DOHH2 (cell line): Measurements from ENCODE around the gene LUC7L2.

Source experiments
- H3F3A ChIP-seq: fragments of 200-600 bp; sonication (generic), shearing (Covaris generic); 2 replicates; pipeline ENCODE4 v1.6.0; 2016; ENCODE audit warnings: antibody characterized with exemption, mild to moderate bottlenecking; ENCODE audit not compliant: control insufficient read depth, insufficient read depth
- H3K27ac ChIP-seq: fragments of 200-600 bp; sonication (generic); 2 replicates; pipeline ENCODE4 v1.5.1; 2014; ENCODE audit warnings: low read depth, mild to moderate bottlenecking, low read length, moderate library complexity
- H3K27me3 ChIP-seq: fragments of 200-600 bp; sonication (generic); 2 replicates; pipeline ENCODE4 v1.6.1; 2014; ENCODE audit warnings: mild to moderate bottlenecking, low read length, mixed read lengths; ENCODE audit not compliant: control insufficient read depth
- H3K36me3 ChIP-seq: fragments of 200-600 bp; sonication (generic); 2 replicates; pipeline ENCODE4 v1.6.1; 2014; ENCODE audit warnings: mild to moderate bottlenecking, low read length, moderate library complexity, mixed read lengths; ENCODE audit not compliant: control insufficient read depth
- H3K4me1 ChIP-seq: fragments of 200-600 bp; sonication (generic); 2 replicates; pipeline ENCODE4 v1.6.1; 2014; ENCODE audit warnings: mild to moderate bottlenecking, low read length, mixed read lengths; ENCODE audit not compliant: control insufficient read depth
- H3K4me2 ChIP-seq: fragments of 200-600 bp; sonication (generic); 2 replicates; pipeline ENCODE4 v1.6.0; 2014; ENCODE audit warnings: mild to moderate bottlenecking, low read length, moderate library complexity
- H3K4me3 ChIP-seq: fragments of 200-600 bp; sonication (generic); 2 replicates; pipeline ENCODE4 v1.5.1; 2014; ENCODE audit warnings: mild to moderate bottlenecking, low read length, mixed read lengths
- H3K79me2 ChIP-seq: fragments of 200-600 bp; sonication (generic); 2 replicates; pipeline ENCODE4 v1.6.1; 2014; ENCODE audit warnings: mild to moderate bottlenecking, low read length, mixed read lengths; ENCODE audit not compliant: control insufficient read depth
- H3K9me2 ChIP-seq: fragments of 200-600 bp; sonication (generic); replicated peaks from 2 replicates; pipeline ENCODE4 v1.6.1; 2014; ENCODE audit warnings: mild to moderate bottlenecking, low read length, mixed read lengths; ENCODE audit not compliant: control insufficient read depth
- H3K9me3 ChIP-seq: fragments of 200-600 bp; sonication (generic); 2 replicates; pipeline ENCODE4 v1.6.1; 2014; ENCODE audit warnings: antibody characterized with exemption, low read length, mixed read lengths; ENCODE audit not compliant: control insufficient read depth, insufficient read depth
- H4K20me1 ChIP-seq: fragments of 200-600 bp; sonication (generic); 2 replicates; pipeline ENCODE4 v1.6.0; 2014; ENCODE audit warnings: low read depth, mild to moderate bottlenecking, antibody characterized with exemption, low read length, moderate library complexity; ENCODE audit not compliant: control insufficient read depth, insufficient read depth
- EZH2phosphoT487 ChIP-seq: fragments of 200-600 bp; sonication (generic); IDR thresholded peaks from 2 replicates; pipeline ENCODE4 v1.6.1; 2017; ENCODE audit warnings: borderline replicate concordance, mild to moderate bottlenecking, antibody characterized with exemption, low read length, moderate library complexity, mixed read lengths
- TF ChIP-seq, protein P1 (sequence below): fragments of 200-600 bp; sonication (generic); IDR thresholded peaks from one replicate; pipeline ENCODE4 v1.5.1; 2014; ENCODE audit warnings: antibody characterized with exemption, mild to moderate bottlenecking, low read depth, low read length; ENCODE audit not compliant: poor library complexity, severe bottlenecking

The LUC7L2 gene

GRCh38 chr7:139382439-139382838, 22.7 kb downstream of the LUC7L2 start:
- Histone ChIP-seq H3K27ac (no peak overlapping the region), H3F3A (peaks cover 3% of the 10 kb centered on the region; the same call in 1 of the 2 replicates), H3K9me2 (no peaks in the 10 kb centered on the region), H3K4me3 (no peak overlapping the region), H3K9me3 (no peaks in the 10 kb centered on the region), H3K27me3 (no peaks in the 10 kb centered on the region), H3K36me3 (peaks cover 77% of the 10 kb centered on the region), H3K4me2 (no peak overlapping the region), H3K79me2 (peaks cover 82% of the 10 kb centered on the region), H4K20me1 (peaks cover 10% of the 10 kb centered on the region; the same call in 1 of the 2 replicates), H3K4me1 (no peaks in the 10 kb centered on the region)
- TF ChIP-seq, protein P1, sequence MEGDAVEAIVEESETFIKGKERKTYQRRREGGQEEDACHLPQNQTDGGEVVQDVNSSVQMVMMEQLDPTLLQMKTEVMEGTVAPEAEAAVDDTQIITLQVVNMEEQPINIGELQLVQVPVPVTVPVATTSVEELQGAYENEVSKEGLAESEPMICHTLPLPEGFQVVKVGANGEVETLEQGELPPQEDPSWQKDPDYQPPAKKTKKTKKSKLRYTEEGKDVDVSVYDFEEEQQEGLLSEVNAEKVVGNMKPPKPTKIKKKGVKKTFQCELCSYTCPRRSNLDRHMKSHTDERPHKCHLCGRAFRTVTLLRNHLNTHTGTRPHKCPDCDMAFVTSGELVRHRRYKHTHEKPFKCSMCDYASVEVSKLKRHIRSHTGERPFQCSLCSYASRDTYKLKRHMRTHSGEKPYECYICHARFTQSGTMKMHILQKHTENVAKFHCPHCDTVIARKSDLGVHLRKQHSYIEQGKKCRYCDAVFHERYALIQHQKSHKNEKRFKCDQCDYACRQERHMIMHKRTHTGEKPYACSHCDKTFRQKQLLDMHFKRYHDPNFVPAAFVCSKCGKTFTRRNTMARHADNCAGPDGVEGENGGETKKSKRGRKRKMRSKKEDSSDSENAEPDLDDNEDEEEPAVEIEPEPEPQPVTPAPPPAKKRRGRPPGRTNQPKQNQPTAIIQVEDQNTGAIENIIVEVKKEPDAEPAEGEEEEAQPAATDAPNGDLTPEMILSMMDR: no peak
- TF ChIP-seq EZH2phosphoT487: no peak

DNA sequence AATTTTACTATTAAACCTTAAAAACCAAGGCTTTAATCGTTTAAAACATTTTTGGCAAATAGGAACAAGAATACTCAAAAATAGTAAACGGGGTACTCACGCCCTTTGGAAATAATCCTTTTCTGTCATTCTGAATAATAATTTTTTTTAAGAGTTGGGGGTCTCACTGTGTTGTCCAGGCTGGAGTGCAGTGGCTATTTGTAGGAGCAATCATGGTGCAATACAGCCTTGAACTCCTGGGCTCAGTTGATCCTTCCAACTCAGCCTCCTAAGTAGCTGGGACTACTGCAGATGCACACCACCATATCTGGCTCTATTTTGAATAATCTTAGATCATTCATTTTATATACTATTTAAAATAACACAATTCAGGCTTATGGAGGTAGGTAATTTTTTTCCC, 24.9 kb downstream of the LUC7L2 start:
- Histone ChIP-seq H3K36me3 (peaks cover 79% of the 10 kb centered on the region), H3K4me1 (no peaks in the 10 kb centered on the region), H3K9me3 (no peaks in the 10 kb centered on the region), H4K20me1 (peaks cover 11% of the 10 kb centered on the region; the same call in 1 of the 2 replicates), H3F3A (no peaks in the 10 kb centered on the region), H3K4me2 (no peak overlapping the region), H3K27me3 (no peaks in the 10 kb centered on the region), H3K4me3 (no peak overlapping the region), H3K27ac (no peak overlapping the region), H3K79me2 (peaks cover 86% of the 10 kb centered on the region), H3K9me2 (no peaks in the 10 kb centered on the region)
- no peak for TF ChIP-seq EZH2phosphoT487
- TF ChIP-seq, protein P1: no peak

GRCh38 chr7:139387594-139387993, 27.9 kb downstream of the LUC7L2 start:
- H3K27ac ChIP-seq: no peak overlapping the region
- no peak overlapping the region for H3K4me2 ChIP-seq
- H3K79me2 ChIP-seq: peaks cover 87% of the 10 kb centered on the region
- no peak overlapping the region for H3K4me3 ChIP-seq
- H3K4me1 ChIP-seq: no peaks in the 10 kb centered on the region
- no peaks in the 10 kb centered on the region for H3K9me2 ChIP-seq
- peaks cover 82% of the 10 kb centered on the region for H3K36me3 ChIP-seq
- no peak for TF ChIP-seq EZH2phosphoT487
- TF ChIP-seq, protein P1: no peak
- no peaks in the 10 kb centered on the region for H3F3A ChIP-seq
- peaks cover 7% of the 10 kb centered on the region; the same call in 1 of the 2 replicates for H4K20me1 ChIP-seq
- no peaks in the 10 kb centered on the region for H3K9me3 ChIP-seq
- H3K27me3 ChIP-seq: no peaks in the 10 kb centered on the region
